Measurements from ENCODE around the gene POU2F3.

DNA sequence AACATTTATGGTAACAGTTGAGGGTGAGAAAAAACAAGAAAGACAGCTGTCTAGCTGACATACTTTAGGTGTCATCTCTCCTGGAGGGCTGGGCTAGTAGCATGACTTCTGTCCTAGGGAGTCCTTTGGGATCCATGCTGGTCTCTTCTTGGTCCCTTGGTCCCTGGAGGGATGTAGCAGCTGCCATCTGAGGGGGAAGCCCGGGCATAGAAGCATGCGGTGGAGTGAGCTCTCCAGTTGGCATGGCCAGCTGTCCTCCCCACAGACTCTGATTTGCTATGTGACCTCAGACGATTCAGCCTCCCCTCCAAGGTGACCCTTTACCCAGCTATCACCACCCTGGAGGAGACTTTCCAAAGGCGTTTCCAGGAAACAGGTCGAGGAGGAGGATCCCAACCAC, 28.7 kb downstream of the POU2F3 start:
- no peak for TF ChIP-seq CTCF (conservative IDR thresholded peaks at IDR 0.05 in 1 of 2, IDR thresholded peaks at IDR 0.05 in 1 of 2; ENCODE audit: low read depth in 1 of 2, low read length in 2 of 2)
- TF ChIP-seq EZH2 (IDR thresholded peaks at IDR 0.05; ENCODE audit: low read length, missing control alignments) = no peak
